ENCODE data around the gene CGA.
"Not testable (repeated sequence)": the region's sequence is repeated elsewhere in the genome, so short reads cannot be mapped to it uniquely, and the experiment has no call there.

CGA gene

GRCh38 chr6:87095087-87095509, at the start of gene CGA:
TSS of gene CGA (minus strand) at chr6:87095106. CDS start at chr6:87088200, 6,906 bp downstream.
- DNase-seq (ENCODE audit: low spot score), result no peak

- DNase-seq (ENCODE audit: low spot score), result not testable (repeated sequence)
Observed at GRCh38 chr6:87139927-87140326, 45.0 kb upstream of the CGA start.

- peak; percentile 57 for DNase-seq (ENCODE audit: low spot score)
Observed at GRCh38 chr6:87139236-87139635, 44.3 kb upstream of the CGA start.

- no peak for DNase-seq (ENCODE audit: low spot score)
Observed at GRCh38 chr6:87136963-87137362, 42.1 kb upstream of the CGA start.

- no peak for DNase-seq (ENCODE audit: low spot score)
Observed at GRCh38 chr6:87127737-87128136, 32.8 kb upstream of the CGA start.

- DNase-seq (ENCODE audit: low spot score), result no peak
Observed at GRCh38 chr6:87126501-87126900, 31.6 kb upstream of the CGA start.

- no peak for DNase-seq (ENCODE audit: low spot score)
Observed at GRCh38 chr6:87124074-87124473, 29.2 kb upstream of the CGA start.

- DNase-seq (ENCODE audit: low spot score), result no peak
Observed at GRCh38 chr6:87122477-87122876, 27.6 kb upstream of the CGA start.

GRCh38 chr6:87118054-87118453, 23.1 kb upstream of the CGA start:
- no peak for DNase-seq (ENCODE audit: low spot score)

- no peak for DNase-seq (ENCODE audit: low spot score)
Observed at GRCh38 chr6:87116922-87117321, 22.0 kb upstream of the CGA start.

- no peak for DNase-seq (ENCODE audit: low spot score)
Observed at GRCh38 chr6:87115402-87116135, 20.7 kb upstream of the CGA start.

- no peak for DNase-seq (ENCODE audit: low spot score)
Observed at GRCh38 chr6:87110636-87111035, 15.7 kb upstream of the CGA start.

- no peak for DNase-seq (ENCODE audit: low spot score)
Observed at GRCh38 chr6:87105823-87106222, 10.9 kb upstream of the CGA start.

- DNase-seq (ENCODE audit: low spot score), result no peak
Observed at GRCh38 chr6:87104667-87105066, 9.8 kb upstream of the CGA start.

- no peak for DNase-seq (ENCODE audit: low spot score)
Observed at GRCh38 chr6:87103977-87104601, 9.2 kb upstream of the CGA start.

GRCh38 chr6:87102151-87102621, 7.3 kb upstream of the CGA start:
- DNase-seq (ENCODE audit: low spot score), result no peak

- DNase-seq (ENCODE audit: low spot score), result no peak
Observed at GRCh38 chr6:87101067-87101466, 6.2 kb upstream of the CGA start.

GRCh38 chr6:87100216-87100615, 5.3 kb upstream of the CGA start:
- DNase-seq (ENCODE audit: low spot score), result no peak

- DNase-seq (ENCODE audit: low spot score), result no peak
Observed at GRCh38 chr6:87099472-87099871, 4.6 kb upstream of the CGA start.

- no peak for DNase-seq (ENCODE audit: low spot score)
Observed at GRCh38 chr6:87094576-87094975, 330 bp downstream of the CGA start.

- DNase-seq (ENCODE audit: low spot score), result no peak
Observed at GRCh38 chr6:87093651-87094050, 1.3 kb downstream of the CGA start.

- DNase-seq (ENCODE audit: low spot score), result no peak
Observed at GRCh38 chr6:87093199-87093598, 1.7 kb downstream of the CGA start.

- no peak for DNase-seq (ENCODE audit: low spot score)
Observed at GRCh38 chr6:87092435-87092834, 2.5 kb downstream of the CGA start.

- no peak for DNase-seq (ENCODE audit: low spot score)
Observed at GRCh38 chr6:87089135-87089534, 5.8 kb downstream of the CGA start.

Data from cerebellar cortex (tissue), 1 donor.